Activated CD8-positive, alpha-beta memory T cell treated with anti-CD3 and anti-CD28 coated beads, Interleukin-2, amount 50 U/mL, for 24 hours (primary cell): ENCODE data around the gene ABR.
"Not testable (repeated sequence)": the region's sequence is repeated elsewhere in the genome, so short reads cannot be mapped to it uniquely, and the experiment has no call there.

Experiments used
- DNase-seq: peaks from one replicate; pipeline ENCODE4 v3.0.0-alpha.2; 2020; ENCODE audit errors: extremely low read depth

Gene ABR

GRCh38 chr17:1120596-1121441 lies 59.0 kb downstream of the ABR start:
- DNase-seq = no peak

- DNase-seq = no peak
These were observed 59.9 kb downstream of the ABR start for GRCh38 chr17:1119924-1120323.

DNA sequence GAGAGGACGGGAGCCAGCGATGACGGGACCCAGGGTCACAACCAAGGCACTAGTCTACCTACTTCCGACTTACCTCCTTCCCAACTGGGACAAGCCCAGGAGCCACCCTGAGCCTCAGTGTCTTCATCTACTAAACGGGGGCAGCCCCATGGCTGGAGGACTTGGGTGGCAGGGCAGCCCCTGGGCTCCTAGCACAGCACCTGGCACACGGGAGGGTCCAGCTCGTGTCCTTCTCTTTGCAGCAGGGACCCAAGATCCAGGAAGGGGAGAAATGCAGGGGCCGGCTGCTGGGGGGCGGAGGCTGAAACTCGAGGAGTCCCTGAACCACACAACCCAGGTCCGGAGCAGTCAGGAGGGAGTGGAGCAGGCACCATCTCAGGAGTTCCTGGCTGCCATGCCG lies 63.2 kb downstream of the ABR start:
- DNase-seq = no peak

GRCh38 chr17:1112875-1113274 lies 66.9 kb downstream of the ABR start:
- no peak for DNase-seq

DNA sequence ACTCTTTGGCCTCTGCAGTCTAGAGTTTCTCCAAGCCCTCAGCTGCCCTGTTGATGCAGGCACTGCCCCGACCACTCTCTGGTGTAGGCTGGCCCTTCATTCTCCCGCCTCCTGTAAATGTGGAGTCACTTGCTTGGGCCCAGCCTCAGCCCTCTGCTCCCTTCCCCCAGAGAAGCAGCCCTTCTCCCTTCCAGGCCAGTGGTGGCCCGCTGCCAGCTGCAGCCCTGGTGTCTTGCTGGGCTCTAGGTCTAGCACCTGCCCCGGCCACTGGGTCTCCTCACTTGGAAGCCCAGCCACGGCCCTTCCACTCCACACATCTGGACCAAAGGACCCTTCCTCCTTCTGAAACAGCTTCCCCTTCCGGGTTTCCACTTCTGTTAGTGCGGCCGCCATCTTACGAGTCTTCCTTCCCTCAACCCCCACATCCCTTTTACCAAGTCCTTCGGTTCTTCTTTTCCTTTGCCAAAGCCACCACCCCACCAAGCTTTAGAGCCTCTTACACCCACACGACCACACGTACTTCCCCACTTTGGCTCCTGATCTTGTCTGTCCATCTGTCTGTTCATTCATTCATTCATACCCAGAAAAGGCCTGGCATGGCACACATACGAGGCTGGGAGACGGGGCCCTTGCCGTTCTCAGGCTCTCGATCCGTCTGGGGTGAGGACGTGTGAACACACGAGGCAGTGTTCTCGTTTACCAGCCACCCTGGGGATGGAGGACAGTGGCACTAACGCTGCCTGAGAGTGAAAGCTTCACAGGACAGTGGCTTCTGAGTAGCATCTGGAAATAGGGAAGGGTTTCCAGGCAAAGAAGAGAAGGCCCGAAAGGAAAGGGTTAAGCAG lies 68.0 kb downstream of the ABR start:
- no peak for DNase-seq

DNA sequence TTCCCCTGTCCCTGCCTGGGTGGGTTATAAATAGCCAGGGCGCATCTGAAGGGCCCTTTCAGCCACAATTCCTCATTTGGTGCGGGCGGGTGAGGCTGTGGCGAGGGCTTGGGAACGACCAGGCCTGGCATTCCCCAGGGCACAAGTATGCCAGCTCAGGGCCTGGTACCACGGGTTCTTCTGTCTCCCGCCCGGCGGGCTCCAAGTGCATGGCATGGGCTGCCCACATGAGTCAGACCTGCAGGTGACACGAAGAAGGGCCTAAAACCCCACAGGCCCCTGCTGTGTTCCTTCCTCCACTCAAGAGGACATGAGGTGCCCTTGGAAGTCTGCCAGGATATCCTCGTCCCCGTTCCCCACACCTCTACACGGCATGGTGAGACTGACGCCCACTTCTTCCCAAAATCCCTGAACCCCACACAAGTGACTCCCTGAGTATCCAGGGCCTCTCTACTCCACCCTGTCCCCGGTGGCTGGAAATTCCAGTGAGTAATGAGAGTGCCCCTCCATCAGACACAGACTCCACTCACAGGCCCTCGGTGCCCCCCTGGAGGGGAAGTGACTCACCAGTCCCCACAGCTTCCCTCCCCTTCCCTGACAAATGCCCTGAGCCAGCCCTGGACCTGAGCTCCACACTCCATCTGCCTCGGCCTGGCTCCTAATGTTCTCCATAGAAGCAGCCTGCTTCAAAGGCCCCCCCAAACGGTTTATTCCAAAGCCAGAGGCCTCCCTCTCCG lies 68.8 kb downstream of the ABR start:
- DNase-seq = no peak

GRCh38 chr17:1110541-1110861 lies 69.3 kb downstream of the ABR start:
- no peak for DNase-seq

GRCh38 chr17:1109606-1110540 lies 69.9 kb downstream of the ABR start:
- no peak for DNase-seq

DNA sequence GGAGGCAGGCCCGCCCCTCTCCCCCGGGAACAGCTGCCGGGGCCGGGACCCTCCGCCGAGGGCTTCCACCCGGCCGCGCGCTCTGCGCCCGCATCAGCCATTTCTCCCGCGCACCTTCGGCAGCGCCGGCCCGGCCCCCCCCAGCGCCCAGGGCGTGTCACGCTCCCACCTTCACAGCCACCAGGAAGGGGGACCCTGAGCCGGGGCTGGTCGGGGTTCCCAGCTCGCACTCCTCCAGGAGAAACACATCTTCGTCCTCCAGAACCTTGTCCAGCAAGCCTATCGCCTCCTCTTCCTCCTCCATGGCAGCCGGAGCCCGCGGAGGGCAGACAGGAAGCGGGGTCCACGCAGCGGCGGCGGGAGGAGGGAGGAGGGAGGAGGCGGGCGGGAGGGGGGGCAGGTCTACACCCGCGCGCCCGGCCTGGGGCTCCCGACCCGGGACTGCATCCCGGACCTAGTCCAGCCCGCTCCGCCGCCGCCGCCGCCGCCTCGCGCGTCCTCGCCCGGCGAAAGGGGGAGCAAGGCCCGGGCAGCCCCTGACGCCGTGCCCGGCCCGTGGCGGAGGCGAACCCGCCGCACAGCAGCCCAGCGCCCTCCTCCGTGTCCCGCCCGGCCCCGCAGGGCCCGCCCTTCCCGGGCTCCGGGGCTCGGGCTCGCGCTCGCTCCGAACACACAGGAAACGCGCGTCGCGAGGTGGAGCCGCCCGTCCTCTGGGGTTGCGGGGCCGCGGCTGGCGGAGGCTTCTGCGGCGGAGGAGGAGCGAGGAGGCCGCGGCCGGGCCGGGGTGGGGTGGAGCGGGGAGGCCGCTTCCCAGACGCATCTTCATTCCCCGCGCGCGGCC lies 70.8 kb downstream of the ABR start:
- DNase-seq = no peak

GRCh38 chr17:1108478-1108764 lies 71.4 kb downstream of the ABR start:
- no peak for DNase-seq

DNA sequence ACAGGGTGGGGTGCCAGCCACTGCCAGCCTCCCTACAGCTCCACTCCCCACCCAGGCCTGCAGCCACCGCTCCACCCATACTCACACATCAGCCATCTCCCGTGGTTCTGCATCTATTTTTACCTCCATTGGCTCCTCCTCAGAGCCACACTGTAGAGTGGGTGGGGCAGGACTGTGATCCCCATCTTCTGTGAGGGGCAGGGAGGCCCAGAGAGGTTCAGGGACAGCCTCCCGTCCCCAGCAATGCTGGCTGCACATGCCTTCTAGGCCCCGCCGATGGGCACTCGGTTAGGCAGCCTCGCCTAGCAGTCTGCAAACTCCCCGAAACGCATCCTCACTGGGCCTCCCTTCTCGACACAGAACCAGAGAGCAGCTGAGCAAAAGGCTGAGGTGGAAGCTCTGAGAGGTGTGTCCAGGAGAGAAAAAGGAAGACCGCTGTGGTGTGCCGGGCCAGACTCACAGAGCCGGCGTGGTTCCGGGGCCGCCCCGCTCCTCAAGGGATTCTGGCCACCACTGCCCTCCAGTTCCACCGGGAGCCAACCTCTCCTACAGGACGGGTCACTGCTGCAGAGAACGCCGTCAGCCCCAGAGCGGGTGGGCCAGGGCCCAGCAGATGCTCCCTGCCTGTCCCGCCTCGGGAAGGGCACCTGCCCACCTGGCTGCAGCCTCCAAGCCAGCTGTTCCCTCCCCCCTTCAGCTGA lies 71.9 kb downstream of the ABR start:
- no peak for DNase-seq

DNA sequence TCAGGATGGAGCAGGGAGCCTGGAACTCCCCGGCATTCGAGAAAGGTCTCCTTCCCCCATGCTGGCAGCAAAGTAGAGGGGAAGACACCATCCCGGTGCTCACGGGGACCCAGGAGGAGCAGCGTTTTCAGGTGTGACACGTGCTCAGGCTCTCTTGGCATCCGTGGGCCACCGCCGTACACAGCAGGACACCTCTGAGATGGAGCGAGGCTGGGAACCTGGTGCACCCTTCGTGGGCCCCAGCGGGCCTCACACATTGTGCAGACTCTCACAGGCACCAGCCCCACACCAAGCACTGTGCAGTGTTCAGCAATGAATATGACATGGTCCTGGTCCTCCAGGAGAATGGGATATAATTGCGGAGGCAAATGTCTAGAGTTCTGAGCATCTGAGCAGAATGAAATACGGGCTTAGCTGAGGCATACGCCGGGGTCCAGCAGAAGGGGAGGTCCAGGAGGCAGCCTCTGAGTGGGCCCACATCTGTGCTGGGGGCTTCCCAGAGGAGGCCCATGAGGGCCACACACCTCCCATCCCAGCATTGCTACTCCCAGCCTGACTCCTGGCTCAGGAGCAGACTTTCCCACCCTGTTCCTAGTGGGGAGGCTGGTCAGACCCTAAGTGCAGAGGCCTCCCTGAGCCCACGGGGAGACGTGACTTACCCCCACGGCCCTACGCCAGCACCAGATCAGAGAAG lies 72.6 kb downstream of the ABR start:
- DNase-seq = no peak

DNA sequence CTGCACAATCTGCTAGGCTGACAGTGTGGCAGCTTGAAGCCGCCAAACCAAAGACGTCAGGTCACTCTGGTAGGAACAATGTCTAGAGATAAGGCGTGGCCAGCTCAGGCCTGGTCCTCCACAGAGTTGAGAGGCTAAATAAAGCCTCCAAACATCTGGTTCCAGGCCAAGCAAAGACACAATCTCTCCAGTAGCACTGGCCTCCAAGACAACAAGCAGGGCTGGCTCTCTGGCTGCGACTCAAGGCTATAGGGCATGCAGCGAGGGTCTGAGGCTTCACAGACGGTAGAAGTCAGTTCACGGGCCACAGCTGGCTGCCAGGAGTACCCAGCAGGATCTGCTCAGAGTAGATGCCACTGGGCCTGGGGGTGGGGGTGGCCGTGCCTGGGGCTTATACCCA lies 75.6 kb downstream of the ABR start:
- no peak for DNase-seq

GRCh38 chr17:1100382-1100781 lies 79.4 kb downstream of the ABR start:
- DNase-seq = no peak

DNA sequence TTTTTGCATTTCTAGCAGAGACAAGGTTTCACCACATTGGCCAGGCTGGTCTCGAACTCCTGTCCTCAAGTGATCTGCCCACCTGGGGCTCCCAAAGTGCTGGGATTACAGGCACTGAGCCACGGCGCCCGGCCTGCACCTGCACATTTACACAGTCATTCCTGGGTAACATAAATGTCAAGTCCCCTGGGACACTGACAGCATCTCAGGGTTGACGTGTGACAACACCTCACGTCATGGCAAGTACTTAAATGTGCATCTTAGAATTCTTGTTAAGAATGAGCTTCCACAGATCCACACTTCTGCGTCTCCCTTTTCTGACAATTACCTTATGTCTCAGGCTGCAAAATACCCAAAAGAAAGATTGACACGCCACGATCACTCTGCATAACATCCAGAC lies 80.5 kb downstream of the ABR start:
- no peak for DNase-seq

- DNase-seq = not testable (repeated sequence)
These were observed 81.6 kb downstream of the ABR start for GRCh38 chr17:1097972-1098744.

DNA sequence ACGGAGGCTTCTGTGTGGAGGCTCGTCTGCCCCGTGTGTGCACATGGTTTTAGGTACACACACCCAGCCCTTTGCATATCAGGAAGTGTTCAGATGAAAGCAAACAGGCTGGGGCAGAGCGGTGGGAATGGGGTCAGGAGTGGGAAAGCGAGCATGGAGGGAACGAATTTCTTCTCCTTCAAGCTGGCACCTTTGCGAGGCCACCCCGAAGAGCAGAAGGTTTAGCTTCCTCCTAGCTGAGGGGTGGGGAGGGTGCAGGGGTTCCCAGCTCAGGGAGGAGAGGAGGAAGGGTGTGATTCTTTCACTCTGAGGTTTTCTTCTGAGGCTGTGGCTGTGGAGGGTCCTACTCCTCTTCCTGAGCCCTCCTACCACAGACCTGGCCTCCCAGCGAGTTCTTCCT lies 83.6 kb downstream of the ABR start:
- no peak for DNase-seq

GRCh38 chr17:1095853-1096173 lies 84.0 kb downstream of the ABR start:
- DNase-seq = no peak
